Mesendoderm (in vitro differentiated cells): Measurements from ENCODE around the gene HOXB7.

Experiments used
- DNase-seq: peaks from one replicate; pipeline ENCODE4 v3.0.0; 2013
- H2AK5ac ChIP-seq: 2 replicates; pipeline ENCODE4 v1.6.1; 2013; ENCODE audit warnings: low read length, inconsistent platforms
- H2BK120ac ChIP-seq: 2 replicates; pipeline ENCODE4 v1.6.1; 2013; ENCODE audit warnings: low read depth, mild to moderate bottlenecking, low read length, moderate library complexity, mixed read lengths
- H2BK15ac ChIP-seq: replicated peaks from 2 replicates; pipeline ENCODE4 v1.6.1; 2013; ENCODE audit warnings: low read depth, mild to moderate bottlenecking, moderate library complexity
- H2BK5ac ChIP-seq: 2 replicates; pipeline ENCODE4 v1.6.1; 2013; ENCODE audit warnings: low read length, inconsistent platforms
- H3K18ac ChIP-seq: 2 replicates; pipeline ENCODE4 v1.6.1; 2013; ENCODE audit warnings: mild to moderate bottlenecking, low read length, mixed read lengths
- H3K23ac ChIP-seq: one replicate; pipeline ENCODE4 v1.6.1; 2013; ENCODE audit warnings: low read length
- H3K27ac ChIP-seq: 2 replicates; pipeline ENCODE4 v1.5.1; 2013; ENCODE audit warnings: low read depth, mild to moderate bottlenecking, inconsistent platforms, low read length, moderate library complexity
- H3K27me3 ChIP-seq: 2 replicates; pipeline ENCODE4 v1.6.1; 2013; ENCODE audit warnings: low read length, control low read depth, mild to moderate bottlenecking, inconsistent platforms; ENCODE audit not compliant: insufficient read depth, poor library complexity
- H3K36me3 ChIP-seq: 2 replicates; pipeline ENCODE4 v1.6.1; 2013; ENCODE audit warnings: low read length, inconsistent platforms; ENCODE audit not compliant: control insufficient read depth, insufficient read depth
- H3K4ac ChIP-seq: one replicate; pipeline ENCODE4 v1.6.1; 2013; ENCODE audit warnings: low read depth, mild to moderate bottlenecking, low read length, moderate library complexity
- H3K4me1 ChIP-seq: 2 replicates; pipeline ENCODE4 v1.6.1; 2013; ENCODE audit warnings: low read depth, low read length, inconsistent platforms; ENCODE audit not compliant: control insufficient read depth
- H3K4me2 ChIP-seq: 2 replicates; pipeline ENCODE4 v1.6.1; 2013; ENCODE audit warnings: low read length
- H3K4me3 ChIP-seq: 2 replicates; pipeline ENCODE4 v1.5.1; 2013; ENCODE audit warnings: mild to moderate bottlenecking, low read length
- H3K56ac ChIP-seq: one replicate; pipeline ENCODE4 v1.6.1; 2013; ENCODE audit warnings: low read length
- H3K79me1 ChIP-seq: 2 replicates; pipeline ENCODE4 v1.6.1; 2013; ENCODE audit warnings: low read length, inconsistent platforms
- H3K79me2 ChIP-seq: 2 replicates; pipeline ENCODE4 v1.6.1; 2013; ENCODE audit warnings: mild to moderate bottlenecking, low read length; ENCODE audit not compliant: control insufficient read depth, insufficient read depth
- H3K9ac ChIP-seq: 2 replicates; pipeline ENCODE4 v1.6.1; 2013; ENCODE audit warnings: low read length, inconsistent platforms
- H4K5ac ChIP-seq: one replicate; pipeline ENCODE4 v1.6.1; 2013; ENCODE audit warnings: low read length
- H4K8ac ChIP-seq: one replicate; pipeline ENCODE4 v1.6.1; 2013; ENCODE audit warnings: low read depth, mild to moderate bottlenecking, control low read depth, low read length, moderate library complexity
- WGBS: extraction: QIAGEN DNeasy Blood & Tissue Kit; methylation state at CpG from one replicate; pipeline ENCODE4 v1.1.7; 2013; ENCODE audit warnings: low lambda C conversion rate, missing lambda C conversion rate; ENCODE audit not compliant: insufficient coverage; ENCODE audit errors: extremely low coverage; 5-methylcytosine and 5-hydroxymethylcytosine counted together

Gene HOXB7

DNA sequence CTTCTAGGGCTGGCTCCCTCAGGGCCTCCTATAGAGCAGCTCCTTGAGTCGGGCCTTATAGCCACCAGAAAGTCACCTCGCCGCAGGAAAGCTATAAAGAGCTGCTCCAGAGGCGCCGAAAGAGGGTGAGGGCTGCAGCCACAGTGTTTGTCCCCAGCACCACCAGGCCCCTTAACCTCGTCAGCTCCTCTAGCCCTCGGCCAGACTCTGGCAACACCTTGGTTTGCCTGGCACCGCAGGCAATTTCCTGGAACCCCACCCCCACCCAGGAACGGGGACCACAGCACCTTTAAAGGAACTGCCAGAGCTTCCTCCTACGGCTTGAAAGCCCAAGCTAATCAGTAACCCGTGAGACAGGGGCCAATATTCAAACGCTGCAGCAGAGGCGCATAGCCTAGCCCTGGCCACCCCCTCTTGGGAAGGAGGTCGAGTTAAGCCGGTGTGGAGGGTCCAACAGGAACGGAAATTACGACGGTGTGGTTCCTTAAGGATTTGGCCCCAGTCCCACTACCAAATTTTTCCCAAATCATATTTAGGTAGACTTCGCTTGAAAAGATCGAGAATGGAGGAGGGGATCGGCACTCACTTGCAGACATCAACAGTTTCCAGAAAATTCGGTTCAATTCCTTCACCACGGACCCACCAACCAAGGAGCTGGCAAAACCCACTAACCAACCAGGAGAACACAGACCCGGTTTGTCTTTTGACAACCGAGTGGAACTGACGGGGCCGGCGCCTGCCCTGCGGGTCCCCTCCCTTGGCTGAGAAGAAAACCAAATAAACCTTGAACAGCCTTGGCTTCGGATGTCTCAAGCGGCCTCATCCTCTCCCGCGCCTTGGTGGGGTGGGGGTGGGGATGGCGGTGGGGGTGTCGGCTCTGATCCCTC is 9.0 kb downstream of the HOXB7 start:
- H3K79me1 ChIP-seq = no peaks in the 10 kb centered on the region
- H3K27me3 ChIP-seq = peaks cover 88% of the 10 kb centered on the region
- H4K5ac ChIP-seq = no peak overlapping the region
- H2BK5ac ChIP-seq = no peak overlapping the region
- H3K4me3 ChIP-seq = no peak overlapping the region
- no peak overlapping the region for H2BK120ac ChIP-seq
- no peaks in the 10 kb centered on the region for H3K36me3 ChIP-seq
- H2AK5ac ChIP-seq = no peak overlapping the region
- H3K56ac ChIP-seq = peak overlapping the region; percentile 57
- peak overlapping the region; percentile 9 for H3K9ac ChIP-seq
- H3K23ac ChIP-seq = peak overlapping the region; percentile 51
- H2BK15ac ChIP-seq = no peak overlapping the region
- peaks cover 9% of the 10 kb centered on the region for H3K4me1 ChIP-seq
- WGBS = no CpG with 5 or more reads among the region's 35 CpGs
- no peak overlapping the region for H3K4me2 ChIP-seq
- no peak overlapping the region for H4K8ac ChIP-seq
- H3K4ac ChIP-seq = no peak overlapping the region
- no peak overlapping the region for H3K27ac ChIP-seq
- no peak overlapping the region for H3K18ac ChIP-seq
- no peaks in the 10 kb centered on the region for H3K79me2 ChIP-seq
- no peak for DNase-seq

DNA sequence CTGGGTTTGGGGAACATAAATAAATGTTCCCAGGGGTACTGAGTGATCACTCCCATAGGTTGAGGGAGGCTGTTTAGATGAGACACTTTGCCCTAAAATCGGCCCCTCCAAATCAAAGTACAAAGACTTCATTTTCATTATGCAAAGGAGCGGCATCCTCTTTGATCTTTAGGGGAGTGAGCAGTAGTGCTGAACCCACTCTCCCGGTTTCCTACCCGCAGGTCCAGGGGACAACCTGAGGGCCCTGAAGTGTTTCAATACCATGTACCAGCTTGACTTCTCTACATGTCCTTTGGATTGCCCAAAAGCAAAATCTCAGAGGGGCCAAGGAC is 9.6 kb downstream of the HOXB7 start:
- no peak overlapping the region for H4K5ac ChIP-seq
- H3K4me3 ChIP-seq = no peak overlapping the region
- H4K8ac ChIP-seq = no peak overlapping the region
- peaks cover 9% of the 10 kb centered on the region for H3K4me1 ChIP-seq
- H3K4ac ChIP-seq = no peak overlapping the region
- no peak overlapping the region for H2BK120ac ChIP-seq
- peaks cover 88% of the 10 kb centered on the region for H3K27me3 ChIP-seq
- H3K23ac ChIP-seq = no peak overlapping the region
- DNase-seq = no peak
- H3K79me1 ChIP-seq = no peaks in the 10 kb centered on the region
- no peak overlapping the region for H2BK15ac ChIP-seq
- no peaks in the 10 kb centered on the region for H3K36me3 ChIP-seq
- H3K56ac ChIP-seq = peak overlapping the region; percentile 37
- no peak overlapping the region for H3K4me2 ChIP-seq
- no peak overlapping the region for H3K27ac ChIP-seq
- H3K9ac ChIP-seq = no peak overlapping the region
- no peak overlapping the region for H3K18ac ChIP-seq
- no peak overlapping the region for H2AK5ac ChIP-seq
- no CpG with 5 or more reads among the region's 4 CpGs for WGBS
- H3K79me2 ChIP-seq = no peaks in the 10 kb centered on the region
- H2BK5ac ChIP-seq = no peak overlapping the region

DNA sequence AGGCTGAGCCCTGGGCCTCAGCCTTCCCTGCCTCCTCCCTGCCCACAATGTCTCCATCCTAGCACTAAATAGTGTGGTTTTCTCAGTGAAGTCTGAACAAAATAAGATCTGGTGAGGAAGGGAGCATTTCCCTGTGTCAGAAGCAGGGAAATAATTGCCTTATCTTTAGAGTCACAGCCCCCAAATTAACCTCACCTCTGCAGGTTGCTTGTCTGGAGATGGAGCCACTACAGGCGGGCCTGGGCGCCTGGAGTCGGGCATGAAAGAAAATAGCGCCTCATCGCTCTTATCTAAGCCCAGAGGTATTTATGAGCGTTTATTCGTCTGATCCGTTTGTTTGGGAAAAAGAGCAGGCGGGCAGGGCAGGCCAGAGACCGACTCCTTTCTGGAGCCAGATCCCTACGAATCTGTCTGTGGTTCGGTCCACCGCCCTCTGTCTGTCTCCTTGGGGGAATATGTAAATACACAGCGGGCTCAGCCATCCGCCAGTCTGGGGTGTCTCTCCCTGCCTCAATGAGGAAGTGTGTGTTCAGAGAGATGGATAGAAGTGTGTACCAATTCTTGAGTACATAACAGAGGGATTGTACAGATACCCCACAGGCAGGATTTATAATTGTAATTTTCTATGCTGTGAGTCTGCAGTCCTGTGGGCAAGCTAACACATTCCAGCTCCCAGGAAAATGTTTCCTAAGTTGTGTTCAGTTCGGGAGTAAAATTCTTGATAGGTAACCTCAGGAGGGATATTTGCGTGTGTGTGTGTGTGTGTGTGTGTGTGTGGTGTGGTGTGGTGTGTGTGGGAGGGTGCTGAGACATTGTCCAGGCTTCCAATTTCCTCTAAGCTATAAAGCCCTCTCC is 10.3 kb downstream of the HOXB7 start:
- Histone ChIP-seq H2BK120ac (no peak overlapping the region), H3K4me3 (no peak overlapping the region), H4K8ac (no peak overlapping the region), H3K36me3 (no peaks in the 10 kb centered on the region), H3K9ac (no peak overlapping the region), H3K27me3 (peaks cover 88% of the 10 kb centered on the region), H2BK15ac (no peak overlapping the region), H2AK5ac (no peak overlapping the region), H3K18ac (no peak overlapping the region), H3K56ac (no peak overlapping the region), H3K4me2 (no peak overlapping the region), H3K4ac (no peak overlapping the region), H3K4me1 (peaks cover 9% of the 10 kb centered on the region), H4K5ac (no peak overlapping the region), H2BK5ac (no peak overlapping the region), H3K79me2 (no peaks in the 10 kb centered on the region), H3K79me1 (no peaks in the 10 kb centered on the region), H3K23ac (no peak overlapping the region), H3K27ac (no peak overlapping the region)
- no CpG with 5 or more reads among the region's 17 CpGs for WGBS
- DNase-seq = peak; percentile 74

DNA sequence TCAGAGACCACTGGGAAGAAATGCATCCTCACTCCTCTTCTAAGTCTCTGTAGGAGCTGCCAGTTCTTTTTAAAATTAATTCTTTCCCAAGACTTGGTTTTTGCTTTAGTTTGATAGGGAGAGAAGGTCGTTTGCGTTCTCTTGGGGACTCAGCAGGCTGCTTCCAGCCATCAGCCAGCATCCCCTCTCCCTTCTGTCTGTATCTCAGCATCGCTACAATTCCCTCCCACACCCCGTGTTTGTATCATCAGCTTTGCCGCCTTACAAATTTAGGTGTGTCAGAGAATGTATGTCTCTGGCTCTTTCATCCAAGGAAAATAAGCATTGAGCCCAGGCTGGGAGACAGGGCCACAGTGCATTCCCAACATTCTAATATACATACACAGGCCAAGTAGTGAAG is 11.5 kb downstream of the HOXB7 start:
- no peak overlapping the region for H2BK5ac ChIP-seq
- no peaks in the 10 kb centered on the region for H3K79me2 ChIP-seq
- WGBS = no CpG with 5 or more reads among the region's 5 CpGs
- H3K27ac ChIP-seq = no peak overlapping the region
- no peak overlapping the region for H3K4me3 ChIP-seq
- no peak overlapping the region for H3K9ac ChIP-seq
- no peaks in the 10 kb centered on the region for H3K36me3 ChIP-seq
- no peak overlapping the region for H2BK15ac ChIP-seq
- H3K56ac ChIP-seq = no peak overlapping the region
- no peaks in the 10 kb centered on the region for H3K79me1 ChIP-seq
- H4K8ac ChIP-seq = no peak overlapping the region
- peak overlapping the region; percentile 26 for H3K23ac ChIP-seq
- no peak for DNase-seq
- H3K4ac ChIP-seq = no peak overlapping the region
- H4K5ac ChIP-seq = no peak overlapping the region
- no peak overlapping the region for H2BK120ac ChIP-seq
- H3K27me3 ChIP-seq = peaks cover 88% of the 10 kb centered on the region
- H3K4me1 ChIP-seq = peaks cover 10% of the 10 kb centered on the region
- H3K4me2 ChIP-seq = no peak overlapping the region
- H3K18ac ChIP-seq = no peak overlapping the region
- H2AK5ac ChIP-seq = no peak overlapping the region

DNA sequence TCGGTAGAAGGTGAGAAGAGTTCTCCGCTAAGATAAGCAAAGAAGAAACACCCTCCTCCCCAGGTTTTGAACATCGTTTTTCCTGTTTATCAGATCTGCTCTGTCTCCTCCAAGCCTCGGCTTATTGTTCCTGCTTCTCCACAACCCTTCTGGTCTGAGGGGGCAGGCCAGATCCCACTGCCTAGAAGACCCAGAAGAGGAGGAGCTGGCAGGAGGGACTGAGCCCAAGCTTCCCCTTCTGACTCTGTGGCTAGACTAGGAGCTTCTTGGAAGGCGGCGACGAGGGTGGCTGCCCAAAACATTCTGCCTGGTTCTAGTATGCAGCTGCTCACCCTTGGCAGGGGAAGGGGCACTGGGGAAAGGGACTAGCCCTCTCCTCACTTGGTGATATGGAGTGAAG is 12.1 kb downstream of the HOXB7 start:
- H2BK5ac ChIP-seq = no peak overlapping the region
- no peak overlapping the region for H3K4me3 ChIP-seq
- H3K79me2 ChIP-seq = no peaks in the 10 kb centered on the region
- no peak overlapping the region for H3K56ac ChIP-seq
- peaks cover 11% of the 10 kb centered on the region for H3K4me1 ChIP-seq
- H3K18ac ChIP-seq = no peak overlapping the region
- H4K8ac ChIP-seq = no peak overlapping the region
- no peak overlapping the region for H2BK15ac ChIP-seq
- no peak overlapping the region for H3K4ac ChIP-seq
- no peak overlapping the region for H2AK5ac ChIP-seq
- H3K23ac ChIP-seq = no peak overlapping the region
- H3K4me2 ChIP-seq = no peak overlapping the region
- WGBS = no CpG with 5 or more reads among the region's 7 CpGs
- peaks cover 85% of the 10 kb centered on the region for H3K27me3 ChIP-seq
- no peak overlapping the region for H4K5ac ChIP-seq
- no peak overlapping the region for H3K27ac ChIP-seq
- H3K79me1 ChIP-seq = no peaks in the 10 kb centered on the region
- H3K9ac ChIP-seq = no peak overlapping the region
- no peak overlapping the region for H2BK120ac ChIP-seq
- no peak for DNase-seq
- no peaks in the 10 kb centered on the region for H3K36me3 ChIP-seq
